Heart right ventricle (tissue), 16 donors: Measurements from ENCODE around the gene ETV3L. TPM values are rescaled to one million over a fixed set of nuclear protein-coding genes. Genes with fewer than 3 reads are reported as not detected.

Experiments used
- ATAC-seq, 8 donors: fragments of 200-7000 bp; cut with Tn5 transposase; one replicate each; pipeline ENCODE4 v1.9.1; 2020; ENCODE audit warnings: mild to moderate bottlenecking in 8 of 8, moderate library complexity in 8 of 8, moderate number of reproducible peaks in 1 of 8
- DNase-seq, 2 donors: peaks; one replicate each; pipeline ENCODE4 v3.0.0-alpha.2; 2020
- H3K27ac ChIP-seq, 10 donors: fragments of 200-600 bp; sonication (generic) in 2 of 10; one replicate each; pipeline versions ENCODE4 v1.5.0 to v1.8.0; 2020 to 2022; ENCODE audit warnings: mild to moderate bottlenecking in 3 of 10
- H3K27me3 ChIP-seq, 7 donors: fragments of 200-600 bp; one replicate each; pipeline ENCODE4 v1.8.0; 2021 to 2022; ENCODE audit warnings: mild to moderate bottlenecking in 2 of 7
- H3K36me3 ChIP-seq, 9 donors: fragments of 200-600 bp; sonication (generic) in 1 of 9; one replicate each; pipeline versions ENCODE4 v1.5.0 to v1.8.0; 2020 to 2022; ENCODE audit warnings: mild to moderate bottlenecking in 2 of 9
- H3K4me1 ChIP-seq, 9 donors: fragments of 200-600 bp; sonication (generic) in 1 of 9; one replicate each; pipeline versions ENCODE4 v1.5.0 to v1.8.0; 2020 to 2022; ENCODE audit warnings: mild to moderate bottlenecking in 4 of 9
- H3K4me3 ChIP-seq, 10 donors: fragments of 200-600 bp; sonication (generic) in 2 of 10; one replicate each; pipeline versions ENCODE4 v1.5.0 to v1.8.0; 2020 to 2022; ENCODE audit warnings: mild to moderate bottlenecking in 7 of 10, moderate library complexity in 2 of 10
- H3K9me3 ChIP-seq, 11 donors: fragments of 200-600 bp in 10 of 11; sonication (generic) in 2 of 11; one replicate each; pipeline versions ENCODE4 v1.5.0 to v1.8.0; 2013 to 2022; ENCODE audit warnings: mild to moderate bottlenecking in 2 of 11, control low read depth in 1 of 11, moderate library complexity in 1 of 11
- CTCF ChIP-seq, 9 donors: fragments of 200-600 bp; sonication (generic) in 2 of 9; IDR thresholded peaks; one replicate each; pipeline versions ENCODE4 v1.5.0 to v1.8.0; 2021 to 2022; ENCODE audit warnings: antibody characterized with exemption in 9 of 9, mild to moderate bottlenecking in 5 of 9, moderate library complexity in 1 of 9
- WGBS, 2 donors: extraction: QIAGEN DNeasy Blood & Tissue Kit; methylation state at CpG; one replicate each; pipeline ENCODE4 v1.1.7; 2013; ENCODE audit warnings: inconsistent platforms in 1 of 2; 5-methylcytosine and 5-hydroxymethylcytosine counted together
- intact Hi-C, 10 donors: fragments of 100-400 bp; cut with DNase I; formaldehyde crosslinking; loops; one replicate each; pipeline versions ENCODE4 v1.11.1 to v1.14.2; 2022
- polyA plus RNA-seq, 2 donors: library from polyadenylated mRNA; stranded (reverse); fragments of 200-250 nt; gene quantifications; one replicate each; pipeline ENCODE4 v1.2.3, GENCODE V29; 2013
- total RNA-seq, 10 donors: library from RNA; stranded (reverse); fragmentation: NEBNext Ultra II Directional in 3 of 10; extraction: Animal tissue kit (Norgen Biotek cat#: 25700) in 3 of 10; gene quantifications; one replicate each; pipeline versions ENCODE4 v1.2.1 to v1.2.4, GENCODE V29; 2021 to 2023
- donor health status: Arrhythmogenic right ventricular cardiomyopathy.
- donor health status: ischemic (EF 13 %, LVEDD 7.1; RV severe dilation, severe dysfunction).
- donor health status: healthy with polysubstance abuse.
- donor health status: DM: no; HTN: yes; CAD: no.
- donor health status: DM: no; HTN: no; CAD: no.
- donor health status: ischemic (EF 25% LVEDD 6.9; RV normal size, moderate dysfunction).
- donor health status: ischemic (EF 25% LVEDD 5.7; RV mildly dilated, moderate dysfunction).
- donor health status: healthy.
- donor health status: DM: yes; HTN: yes; CAD: no.
- donor health status: Ischemic cardiomyopathy.
- donor health status: ischemic (EF 35%, LVEDD 5.7; RV mildly dilated, moderate dysfunction).
- donor health status: nonischemic (EF 11% LVEDD 7.7; RV severe dilation, severe dysfunction).
- donor health status: DM: yes; HTN: yes; CAD: no.
- donor health status: PGD.
- donor health status: ischemic (EF 29% LVEDD 5.4; RV normal size, mild dysfunction).
- donor health status: nonischemic (EF 23%, LVEDD 6.1; RV moderate dilation, normal function).

ETV3L gene
- total and polyA plus RNA-seq, 12 donors = not detected

GRCh38 chr1:157043685-157044084 is 55.9 kb downstream of the ETV3L start:
- TF ChIP-seq CTCF (IDR thresholded peaks at IDR 0.05) = no peak
- H3K4me1 ChIP-seq = peaks cover 9 to 68% (median 54%) of the 10 kb centered on the region in 9 donors
- DNase-seq (no peak), ATAC-seq (no peak)
- H3K27me3 ChIP-seq = peaks cover 0 to 12% (median 0%) of the 10 kb centered on the region in 7 donors
- no peaks in the 10 kb centered on the region for H3K36me3 ChIP-seq
- peak overlapping the region in 4 of 10 donors; percentile 16 to 50 (median 20) for H3K27ac ChIP-seq
- no peaks in the 10 kb centered on the region for H3K9me3 ChIP-seq
- H3K4me3 ChIP-seq = peak overlapping the region in 9 of 10 donors; percentile 6 to 72 (median 66)
- WGBS, 2 donors = 78 to 79% methylated on average over 2 of the region's 2 CpGs
- intact Hi-C loops = no loop called here

GRCh38 chr1:157042846-157043245 is 56.8 kb downstream of the ETV3L start:
- Histone ChIP-seq H3K4me3 (peak overlapping the region in 7 of 10 donors; percentile 62 to 72 (median 68)), H3K36me3 (no peaks in the 10 kb centered on the region), H3K4me1 (peaks cover 9 to 68% (median 54%) of the 10 kb centered on the region in 9 donors), H3K27me3 (peaks cover 0 to 11% (median 0%) of the 10 kb centered on the region in 7 donors), H3K27ac (peak overlapping the region in 5 of 10 donors; percentile 16 to 50 (median 20)), H3K9me3 (no peaks in the 10 kb centered on the region)
- 18 to 24% methylated on average over 2 of the region's 2 CpGs for WGBS, 2 donors
- intact Hi-C loops = no loop called here
- no peak for TF ChIP-seq CTCF (IDR thresholded peaks at IDR 0.05)
- ATAC-seq (peak in 1 of 8 donors; percentile 54), DNase-seq (no peak)

Other genes with a start within 250 kb of the ETV3L start
- gene INSRR, start 240.7 kb downstream of the ETV3L start, total RNA-seq = under 1 TPM; 0.04 to 0.20 (median 0.07) TPM
- under 1 TPM; 0.01 to 0.80 TPM for gene INSRR, start 240.7 kb downstream of the ETV3L start, polyA plus RNA-seq
- gene NTRK1, start 238.9 kb downstream of the ETV3L start, total RNA-seq = 1 to 10 TPM in 4 of 10 donors, under 1 TPM in 6; 0.15 to 3.7 (median 0.69) TPM
- 1 to 10 TPM in 1 of 2 donors, under 1 TPM in 1; 0.28 to 1.5 TPM for gene NTRK1, start 238.9 kb downstream of the ETV3L start, polyA plus RNA-seq
- 10 to 100 TPM in 2 of 10 donors, 1 to 10 TPM in 8; 3.8 to 12.4 (median 7.1) TPM for gene PEAR1, start 206.1 kb downstream of the ETV3L start, total RNA-seq
- 10 to 100 TPM in 1 of 2 donors, 1 to 10 TPM in 1; 6.2 to 13.7 TPM for gene PEAR1, start 206.1 kb downstream of the ETV3L start, polyA plus RNA-seq
- gene LRRC71, start 179.2 kb downstream of the ETV3L start, total RNA-seq = under 1 TPM in 3 of 10 donors, not detected in 7; 0.15 to 0.38 (median 0.35) TPM
- gene LRRC71, start 179.2 kb downstream of the ETV3L start, polyA plus RNA-seq = under 1 TPM; 0.06 to 0.51 TPM
- 10 to 100 TPM; 23.7 to 34.5 (median 28.4) TPM for gene ARHGEF11, start 54.1 kb downstream of the ETV3L start, total RNA-seq
- 10 to 100 TPM; 10.4 to 13.0 TPM for gene ARHGEF11, start 54.1 kb downstream of the ETV3L start, polyA plus RNA-seq
- gene ETV3, start 38.6 kb upstream of the ETV3L start, total RNA-seq = 10 to 100 TPM; 15.5 to 27.5 (median 21.4) TPM
- 1 to 10 TPM; 3.7 to 4.2 TPM for gene ETV3, start 38.6 kb upstream of the ETV3L start, polyA plus RNA-seq